ENCODE results near the gene ZFYVE27.

GRCh38 chr10:97798958-97799610 is 62.2 kb downstream of the ZFYVE27 start:
- TF ChIP-seq POLR2A (IDR thresholded peaks at IDR 0.05) = no peak
- TF ChIP-seq, protein P1, sequence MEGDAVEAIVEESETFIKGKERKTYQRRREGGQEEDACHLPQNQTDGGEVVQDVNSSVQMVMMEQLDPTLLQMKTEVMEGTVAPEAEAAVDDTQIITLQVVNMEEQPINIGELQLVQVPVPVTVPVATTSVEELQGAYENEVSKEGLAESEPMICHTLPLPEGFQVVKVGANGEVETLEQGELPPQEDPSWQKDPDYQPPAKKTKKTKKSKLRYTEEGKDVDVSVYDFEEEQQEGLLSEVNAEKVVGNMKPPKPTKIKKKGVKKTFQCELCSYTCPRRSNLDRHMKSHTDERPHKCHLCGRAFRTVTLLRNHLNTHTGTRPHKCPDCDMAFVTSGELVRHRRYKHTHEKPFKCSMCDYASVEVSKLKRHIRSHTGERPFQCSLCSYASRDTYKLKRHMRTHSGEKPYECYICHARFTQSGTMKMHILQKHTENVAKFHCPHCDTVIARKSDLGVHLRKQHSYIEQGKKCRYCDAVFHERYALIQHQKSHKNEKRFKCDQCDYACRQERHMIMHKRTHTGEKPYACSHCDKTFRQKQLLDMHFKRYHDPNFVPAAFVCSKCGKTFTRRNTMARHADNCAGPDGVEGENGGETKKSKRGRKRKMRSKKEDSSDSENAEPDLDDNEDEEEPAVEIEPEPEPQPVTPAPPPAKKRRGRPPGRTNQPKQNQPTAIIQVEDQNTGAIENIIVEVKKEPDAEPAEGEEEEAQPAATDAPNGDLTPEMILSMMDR (IDR thresholded peaks at IDR 0.05) = no peak

All from adrenal gland (tissue), 5 donors.